K562 (cell line): ENCODE measurements around the gene TRAPPC1. TPM values are rescaled to one million over a fixed set of nuclear protein-coding genes. Genes with fewer than 3 reads are reported as not detected.

ENCODE experiments used
- ATAC-seq: fragments of 200-7000 bp; cut with Tn5 transposase; 3 replicates; pipeline ENCODE4 v1.9.1; 2020; ENCODE audit warnings: moderate library complexity
- BruUV-seq: library from RNA; stranded (reverse); fragments of 400-500 nt; replicated peaks from 2 replicates; lab custom pipeline; 2021; lab: Mats Ljungman, UMichigan
- CTCF ChIA-PET: fragments of 300-600 bp; formaldehyde crosslinking; extraction: SDS; loops from one replicate; lab custom pipeline; 2021; ENCODE audit warnings: low intra/inter-chr PET ratio; lab: Yijun Ruan, JAX
- POLR2A ChIA-PET: fragments of 300-600, 350-650 bp; sonication (Branson Sonifier 250); formaldehyde crosslinking; extraction: SDS; loops from one replicate; lab custom pipeline; 2021; ENCODE audit warnings: antibody characterized with exemption, inconsistent platforms; lab: Yijun Ruan, JAX
- DNase-seq, 4 experiments: peaks; one replicate each; pipeline versions ENCODE4 v3.0.0 to v3.0.0-alpha.2; 2011 to 2018; ENCODE audit warnings: low spot score in 3 of 4, mixed read lengths in 3 of 4; ENCODE audit errors: extremely low read depth in 1 of 4
- FAIRE-seq: peaks from 2 replicates; lab custom pipeline; 2011; peaks lifted over from hg19 to GRCh38; lab: Jason Lieb, UNC
- H2AFZ ChIP-seq: 2 replicates; pipeline ENCODE4 v1.6.0; 2011; ENCODE audit warnings: low read depth, low read length, control low read depth, inconsistent platforms
- H3K27ac ChIP-seq: fragments of 200-600 bp; 3 replicates; pipeline ENCODE4 v1.8.0; 2011; ENCODE audit warnings: low read depth, mild to moderate bottlenecking, control low read depth, inconsistent platforms, low read length, moderate library complexity, mixed read lengths; ENCODE audit errors: extremely low read depth
- H3K27me3 ChIP-seq, 2 experiments: fragments of 300-600 bp in 1 of 2; 2 replicates in 1 of 2; 3 replicates in 1 of 2; pipeline versions ENCODE4 v1.6.0 to v1.8.0; 2011; ENCODE audit warnings: inconsistent platforms in 2 of 2, low read length in 2 of 2, mild to moderate bottlenecking in 1 of 2, mixed read lengths in 1 of 2, moderate library complexity in 1 of 2; ENCODE audit not compliant: control insufficient read depth in 2 of 2, insufficient read depth in 2 of 2
- H3K36me3 ChIP-seq: fragments of 300-600 bp; 3 replicates; pipeline ENCODE4 v1.8.0; 2011; ENCODE audit warnings: mild to moderate bottlenecking, low read length, inconsistent platforms; ENCODE audit not compliant: control insufficient read depth, insufficient read depth
- H3K4me1 ChIP-seq, 2 experiments: fragments of 200-600 bp in 1 of 2; replicated peaks in 1 of 2; 2 replicates in 1 of 2; 3 replicates in 1 of 2; pipeline versions ENCODE4 v1.5.1 to v1.8.0; 2011; ENCODE audit warnings: inconsistent platforms in 2 of 2, low read length in 2 of 2, mild to moderate bottlenecking in 1 of 2, mixed read lengths in 1 of 2, moderate library complexity in 1 of 2; ENCODE audit not compliant: control insufficient read depth in 2 of 2, insufficient read depth in 2 of 2
- H3K4me2 ChIP-seq: 2 replicates; pipeline ENCODE4 v1.6.1; 2011; ENCODE audit warnings: low read length, control low read depth, inconsistent platforms, mixed read lengths; ENCODE audit not compliant: insufficient read depth
- H3K4me3 ChIP-seq: fragments of 200-600 bp; sonication (generic), shearing (Covaris generic); 2 replicates; pipeline ENCODE4 v1.5.1; 2016; ENCODE audit warnings: control low read depth, inconsistent platforms
- H3K79me2 ChIP-seq: fragments of 200-600 bp; 3 replicates; pipeline ENCODE4 v1.8.0; 2011; ENCODE audit warnings: low read length, inconsistent platforms; ENCODE audit not compliant: control insufficient read depth, insufficient read depth
- H3K9ac ChIP-seq, 2 experiments: 2 replicates each; pipeline versions ENCODE4 v1.6.0 to v1.6.1; 2011; ENCODE audit warnings: low read depth in 2 of 2, low read length in 2 of 2, control low read depth in 1 of 2, inconsistent platforms in 1 of 2, mild to moderate bottlenecking in 1 of 2, mixed read lengths in 1 of 2; ENCODE audit not compliant: insufficient read depth in 1 of 2
- H3K9me1 ChIP-seq: one replicate; pipeline ENCODE4 v1.6.0; 2011; ENCODE audit warnings: inconsistent platforms, mild to moderate bottlenecking, low read length, moderate library complexity; ENCODE audit not compliant: control insufficient read depth, insufficient read depth
- H3K9me3 ChIP-seq: replicated peaks from 2 replicates; pipeline ENCODE4 v1.5.1; 2011; ENCODE audit warnings: low read depth, low read length, inconsistent platforms; ENCODE audit not compliant: control insufficient read depth, insufficient read depth
- H4K20me1 ChIP-seq: replicated peaks from 2 replicates; pipeline ENCODE4 v1.6.1; 2011; ENCODE audit warnings: low read length, inconsistent platforms, mixed read lengths; ENCODE audit not compliant: control insufficient read depth, insufficient read depth
- MEF2D ChIP-seq: conservative IDR thresholded peaks from 2 replicates; pipeline ENCODE4 v1.6.1; 2016; ENCODE audit warnings: low read depth, missing genetic modification characterization, missing compliant biosample characterization
- MYC ChIP-seq, 2 experiments: fragments of 250-450 bp in 1 of 2; sonication (Bioruptor Pico) in 1 of 2; IDR thresholded peaks; 2 replicates each; pipeline versions ENCODE4 v1.5.1 to v1.6.1; 2012 to 2021; ENCODE audit warnings: low read depth in 2 of 2, borderline replicate concordance in 1 of 2, improper control_type of control experiment in 1 of 2, low read length in 1 of 2, mild to moderate bottlenecking in 1 of 2, moderate library complexity in 1 of 2
- SMARCE1 ChIP-seq: fragments of 450-650 bp; IDR thresholded peaks from 2 replicates; pipeline ENCODE4 v1.7.1; 2016; ENCODE audit warnings: mild to moderate bottlenecking
- TAF1 ChIP-seq: IDR thresholded peaks from 2 replicates; pipeline ENCODE4 v1.6.1; 2011; ENCODE audit warnings: mild to moderate bottlenecking, low read length, moderate library complexity; ENCODE audit not compliant: insufficient read depth, control insufficient read depth, severe bottlenecking; ENCODE audit errors: extremely low read depth
- ZBTB26 ChIP-seq: fragments of 450-650 bp; formaldehyde crosslinking; IDR thresholded peaks from 2 replicates; pipeline ENCODE4 v1.4.0; 2022; ENCODE audit warnings: missing genetic modification characterization
- ZBTB43 ChIP-seq: sonication (generic); formaldehyde crosslinking; IDR thresholded peaks from 2 replicates; pipeline ENCODE4 v1.8.0; 2023; ENCODE audit warnings: mild to moderate bottlenecking, missing genetic modification reagents
- ZNF280A ChIP-seq: fragments of 450-650 bp; IDR thresholded peaks from 2 replicates; pipeline ENCODE4 v1.6.1; 2018; ENCODE audit warnings: mild to moderate bottlenecking, low read depth; ENCODE audit not compliant: partially characterized antibody
- ZNF384 ChIP-seq: IDR thresholded peaks from 2 replicates; pipeline ENCODE4 v1.6.1; 2012; ENCODE audit warnings: low read depth, low read length, improper control_type of control experiment
- ZNF583 ChIP-seq: fragments of 250-450 bp; sonication (Bioruptor Pico); IDR thresholded peaks from 2 replicates; pipeline ENCODE4 v1.4.0; 2020
- ZNF644 ChIP-seq: fragments of 200-800 bp; sonication (Bioruptor generic); IDR thresholded peaks from 2 replicates; pipeline ENCODE4 v1.6.1; 2016; ENCODE audit warnings: low read depth, missing genetic modification characterization, missing compliant biosample characterization
- in situ Hi-C: fragments of 300-500 bp; cut with MboI; formaldehyde crosslinking; loops from 4 replicates; pipeline ENCODE4 v1.15.0; 2018; ENCODE audit warnings: inconsistent platforms, mixed read lengths
- intact Hi-C: fragments of 100-400 bp; cut with micrococcal nuclease; formaldehyde crosslinking; loops from 2 replicates; pipeline ENCODE4 v1.14.2; 2022
- polyA plus RNA-seq, 8 experiments: library from polyadenylated mRNA; depleted of rRNA in 4 of 8; stranded (reverse) in 5 of 8; unstranded in 3 of 8; fragments of >200 nt; fragmentation: Nextera tagmentation in 2 of 8; fragmentation: Illumina TruSeq in 1 of 8; extraction: Ambion mirVana in 2 of 8; extraction: Trizol in 1 of 8; gene quantifications; 2 replicates each; pipeline versions ENCODE4 v1.2.1 to v1.2.3, GENCODE V29; 2011 to 2014; ENCODE audit warnings: inconsistent platforms in 1 of 8, missing spikeins in 1 of 8
- total RNA-seq, 7 experiments: library from RNA; depleted of rRNA in 6 of 7; stranded (reverse); fragments of >200 nt in 6 of 7; fragmentation: Illumina TruSeq in 2 of 7; extraction: Trizol in 2 of 7; gene quantifications; 2 replicates each; pipeline versions ENCODE4 v1.2.1 to v1.2.3, GENCODE V29; 2011 to 2021; ENCODE audit warnings: low replicate concordance in 1 of 7

The TRAPPC1 gene
- total and polyA plus RNA-seq, 9 of the 15 experiments (the other 6 are each of a cell fraction or from before 2014, with no cell fraction given): 11.7 to 82.8 (median 36.2) TPM

GRCh38 chr17:7935859-7936258 is 4.1 kb upstream of the TRAPPC1 start:
- Histone ChIP-seq H3K27ac (no peak overlapping the region), H2AFZ (no peak overlapping the region), H3K9ac (no peak overlapping the region), H3K9me3 (no peaks in the 10 kb centered on the region), H3K4me3 (no peak overlapping the region), H3K9me1 (no peaks in the 10 kb centered on the region), H3K4me1 (peaks cover 6 to 10% of the 10 kb centered on the region in 2 experiments; a peak in 1 of 5 replicates), H4K20me1 (no peaks in the 10 kb centered on the region; the same call in 1 of the 2 replicates), H3K36me3 (peaks cover 54% of the 10 kb centered on the region; the same call in 2 of the 3 replicates), H3K27me3 (no peaks in the 10 kb centered on the region), H3K79me2 (peaks cover 37% of the 10 kb centered on the region), H3K4me2 (no peak overlapping the region)
- DNase-seq (no peak), ATAC-seq (no peak), FAIRE-seq (no peak)
- in situ Hi-C loops (no loop called here), intact Hi-C loops (no loop called here)
- POLR2A ChIA-PET: interaction anchor here (1.1 to 1.4 kb wide), 2 partner anchors 10 to 27 kb away, joined by 3 to 4 read pairs; no protein-coding TSS in a partner anchor
- BruUV-seq: no TSS peak
- TF ChIP-seq ZNF644 (tag): no peak
- TF ChIP-seq ZNF384: no peak
- no peak for TF ChIP-seq ZBTB43 (CRISPR knock-in tag)
- no peak for TF ChIP-seq TAF1
- TF ChIP-seq MYC (IDR thresholded peaks at IDR 0.05; ENCODE audit: low read depth, low read length): no peak
- no peak for TF ChIP-seq MYC (CRISPR knock-in tag; IDR thresholded peaks at IDR 0.05; ENCODE audit: borderline replicate concordance, low read depth)
- no peak for TF ChIP-seq ZNF583 (CRISPR knock-in tag)
- TF ChIP-seq ZBTB26 (CRISPR knock-in tag): no peak
- TF ChIP-seq MEF2D: no peak
- TF ChIP-seq ZNF280A: no peak
- no peak for TF ChIP-seq SMARCE1
- CTCF ChIA-PET: no interaction called here
